ENCODE measurements around the gene CD40.

CD40 gene

GRCh38 chr20:46174469-46175126, 56.5 kb downstream of the CD40 start:
- no peak overlapping the region for H3K27ac ChIP-seq
- no peak for TF ChIP-seq ZFX (IDR thresholded peaks at IDR 0.05; ENCODE audit: borderline replicate concordance)
- TF ChIP-seq, protein P1, sequence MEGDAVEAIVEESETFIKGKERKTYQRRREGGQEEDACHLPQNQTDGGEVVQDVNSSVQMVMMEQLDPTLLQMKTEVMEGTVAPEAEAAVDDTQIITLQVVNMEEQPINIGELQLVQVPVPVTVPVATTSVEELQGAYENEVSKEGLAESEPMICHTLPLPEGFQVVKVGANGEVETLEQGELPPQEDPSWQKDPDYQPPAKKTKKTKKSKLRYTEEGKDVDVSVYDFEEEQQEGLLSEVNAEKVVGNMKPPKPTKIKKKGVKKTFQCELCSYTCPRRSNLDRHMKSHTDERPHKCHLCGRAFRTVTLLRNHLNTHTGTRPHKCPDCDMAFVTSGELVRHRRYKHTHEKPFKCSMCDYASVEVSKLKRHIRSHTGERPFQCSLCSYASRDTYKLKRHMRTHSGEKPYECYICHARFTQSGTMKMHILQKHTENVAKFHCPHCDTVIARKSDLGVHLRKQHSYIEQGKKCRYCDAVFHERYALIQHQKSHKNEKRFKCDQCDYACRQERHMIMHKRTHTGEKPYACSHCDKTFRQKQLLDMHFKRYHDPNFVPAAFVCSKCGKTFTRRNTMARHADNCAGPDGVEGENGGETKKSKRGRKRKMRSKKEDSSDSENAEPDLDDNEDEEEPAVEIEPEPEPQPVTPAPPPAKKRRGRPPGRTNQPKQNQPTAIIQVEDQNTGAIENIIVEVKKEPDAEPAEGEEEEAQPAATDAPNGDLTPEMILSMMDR (IDR thresholded peaks at IDR 0.05) = peak; percentile 88

DNA sequence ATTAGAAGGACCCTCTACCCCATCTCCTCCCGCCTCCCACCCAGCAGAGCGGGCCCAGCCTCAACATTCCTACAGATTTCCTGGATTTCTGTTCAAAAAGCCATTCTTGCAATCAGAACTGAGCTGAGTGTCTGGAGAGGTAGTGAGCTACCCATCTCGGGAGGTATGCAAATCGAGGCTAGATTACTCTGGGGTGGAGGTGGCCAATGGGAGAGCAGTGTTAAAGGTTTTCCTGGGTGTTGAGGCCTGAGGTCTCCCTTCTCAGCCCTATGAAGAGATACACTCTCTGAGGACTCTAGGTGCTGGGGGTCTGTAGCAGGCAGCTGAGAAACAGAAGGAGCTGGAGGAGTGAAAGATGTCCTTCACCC, 57.0 kb downstream of the CD40 start:
- TF ChIP-seq ZFX (IDR thresholded peaks at IDR 0.05; ENCODE audit: borderline replicate concordance) = no peak
- TF ChIP-seq, protein P1 (IDR thresholded peaks at IDR 0.05) = no peak
- no peak overlapping the region for H3K27ac ChIP-seq

DNA sequence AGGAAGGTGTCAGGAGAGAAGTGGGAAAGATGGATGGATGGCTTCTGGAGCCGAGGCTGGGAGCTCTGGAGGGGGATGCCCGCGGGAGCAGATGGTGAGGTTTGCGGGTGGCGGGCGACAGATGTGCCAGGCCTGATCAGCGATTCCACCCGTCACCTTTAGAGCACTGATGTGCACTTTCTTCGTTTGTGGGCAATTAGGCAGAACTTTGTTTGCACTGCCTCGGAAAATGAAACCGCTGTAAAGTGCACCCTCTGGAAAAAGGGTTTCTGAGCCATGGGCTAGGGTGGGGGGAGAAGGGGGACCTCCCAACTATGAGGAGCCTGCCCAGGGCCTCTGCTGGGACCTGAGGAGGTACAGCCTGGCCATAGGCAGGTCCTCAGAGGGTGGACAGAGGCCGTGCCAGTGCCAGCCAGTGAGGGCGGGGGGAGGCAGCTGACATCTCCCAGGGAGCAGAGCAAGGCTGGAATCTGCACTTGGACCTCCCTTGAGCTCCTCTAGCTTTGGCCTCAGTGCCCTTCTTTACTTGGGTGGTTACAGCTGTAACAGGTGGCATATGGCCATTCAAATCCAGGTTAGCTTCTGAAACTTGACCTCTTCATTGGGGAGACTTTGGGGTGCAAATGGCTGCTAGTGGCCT, 58.7 kb downstream of the CD40 start:
- no peak overlapping the region for H3K27ac ChIP-seq
- TF ChIP-seq, protein P1 (IDR thresholded peaks at IDR 0.05) = no peak
- TF ChIP-seq ZFX (IDR thresholded peaks at IDR 0.05; ENCODE audit: borderline replicate concordance) = no peak

GRCh38 chr20:46177768-46178167, 59.7 kb downstream of the CD40 start:
- TF ChIP-seq ZFX (IDR thresholded peaks at IDR 0.05; ENCODE audit: borderline replicate concordance) = no peak
- TF ChIP-seq, protein P1 (IDR thresholded peaks at IDR 0.05) = no peak
- no peak overlapping the region for H3K27ac ChIP-seq

DNA sequence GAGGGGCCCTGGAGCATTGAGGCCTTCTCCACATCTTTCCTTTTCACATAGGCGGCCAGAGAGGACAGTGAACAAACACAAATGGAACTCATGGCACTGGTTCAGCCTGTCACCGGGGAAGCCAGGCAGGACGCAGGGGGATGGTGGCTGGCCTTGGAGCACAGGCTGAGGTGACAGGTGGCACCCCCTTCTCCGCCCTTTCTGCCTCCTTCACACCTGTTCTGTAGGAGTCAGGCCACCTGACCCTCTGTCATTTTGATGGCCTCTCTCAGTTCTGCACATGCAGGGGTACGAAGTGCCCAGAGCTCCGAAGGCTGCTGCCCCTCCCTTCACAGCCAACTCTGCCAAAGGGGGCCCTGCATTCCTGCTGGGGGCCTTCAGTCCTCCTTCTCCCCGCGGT, 60.8 kb downstream of the CD40 start:
- no peak for TF ChIP-seq ZFX (IDR thresholded peaks at IDR 0.05; ENCODE audit: borderline replicate concordance)
- TF ChIP-seq, protein P1 (IDR thresholded peaks at IDR 0.05) = no peak

More for the DNA sequence above, 60.8 kb downstream of the CD40 start:
- no peak overlapping the region for H3K27ac ChIP-seq
